Endothelial cell of umbilical vein (primary cell): ENCODE measurements around the gene SYT6.

ENCODE experiments used
- JUN ChIP-seq: IDR thresholded peaks from 2 replicates; pipeline ENCODE4 v1.6.1; 2011; ENCODE audit warnings: borderline replicate concordance, low read depth; ENCODE audit not compliant: insufficient read length, insufficient read depth
- POLR2A ChIP-seq: IDR thresholded peaks from 2 replicates; pipeline ENCODE4 v1.6.1; 2012; ENCODE audit warnings: low read depth, mild to moderate bottlenecking, control low read depth, low read length
- TF ChIP-seq, protein P1 (sequence below), 2 donors: IDR thresholded peaks; 1 replicate in 1 of 2; 2 replicates in 1 of 2; pipeline ENCODE4 v1.5.1; 2011; ENCODE audit warnings: low read length in 2 of 2, mild to moderate bottlenecking in 2 of 2, moderate library complexity in 2 of 2, control low read depth in 1 of 2, inconsistent platforms in 1 of 2, low read depth in 1 of 2; ENCODE audit not compliant: insufficient read depth in 1 of 2; ENCODE audit errors: extremely low read depth in 1 of 2

- TF ChIP-seq, protein P1, sequence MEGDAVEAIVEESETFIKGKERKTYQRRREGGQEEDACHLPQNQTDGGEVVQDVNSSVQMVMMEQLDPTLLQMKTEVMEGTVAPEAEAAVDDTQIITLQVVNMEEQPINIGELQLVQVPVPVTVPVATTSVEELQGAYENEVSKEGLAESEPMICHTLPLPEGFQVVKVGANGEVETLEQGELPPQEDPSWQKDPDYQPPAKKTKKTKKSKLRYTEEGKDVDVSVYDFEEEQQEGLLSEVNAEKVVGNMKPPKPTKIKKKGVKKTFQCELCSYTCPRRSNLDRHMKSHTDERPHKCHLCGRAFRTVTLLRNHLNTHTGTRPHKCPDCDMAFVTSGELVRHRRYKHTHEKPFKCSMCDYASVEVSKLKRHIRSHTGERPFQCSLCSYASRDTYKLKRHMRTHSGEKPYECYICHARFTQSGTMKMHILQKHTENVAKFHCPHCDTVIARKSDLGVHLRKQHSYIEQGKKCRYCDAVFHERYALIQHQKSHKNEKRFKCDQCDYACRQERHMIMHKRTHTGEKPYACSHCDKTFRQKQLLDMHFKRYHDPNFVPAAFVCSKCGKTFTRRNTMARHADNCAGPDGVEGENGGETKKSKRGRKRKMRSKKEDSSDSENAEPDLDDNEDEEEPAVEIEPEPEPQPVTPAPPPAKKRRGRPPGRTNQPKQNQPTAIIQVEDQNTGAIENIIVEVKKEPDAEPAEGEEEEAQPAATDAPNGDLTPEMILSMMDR (IDR thresholded peaks at IDR 0.05; ENCODE audit: extremely low read depth in 1 of 2, insufficient read depth in 1 of 2, low read depth in 1 of 2, low read length in 2 of 2) = no peak
- TF ChIP-seq JUN (no peak), POLR2A (no peak)
Measured at GRCh38 chr1:114107474-114108435, 45.9 kb downstream of the SYT6 start.
